SK-N-SH treated with all-trans-retinoic acid at 6 μM for 48 hours (cell line): ENCODE results near the gene NPBWR2.

Experiments used
- ATAC-seq: fragments of 200-7000 bp; cut with Tn5 transposase; 3 replicates; pipeline ENCODE4 v1.9.1; 2020; ENCODE audit warnings: mild to moderate bottlenecking, moderate library complexity
- BACH2 ChIP-seq: fragments of 250-450 bp; sonication (Bioruptor Pico); IDR thresholded peaks from 2 replicates; pipeline ENCODE4 v1.9.0; 2021; ENCODE audit warnings: mild to moderate bottlenecking, borderline replicate concordance
- CSDC2 ChIP-seq: fragments of 250-450 bp; sonication (Bioruptor Pico); IDR thresholded peaks from 2 replicates; pipeline ENCODE4 v1.5.0; 2020; ENCODE audit warnings: mild to moderate bottlenecking, moderate library complexity
- ISL1 ChIP-seq: fragments of 250-450 bp; sonication (Bioruptor Pico); IDR thresholded peaks from 2 replicates; pipeline ENCODE4 v2.1.2; 2022; ENCODE audit warnings: mild to moderate bottlenecking, moderate library complexity
- RARB ChIP-seq: fragments of 250-450 bp; sonication (Bioruptor Pico); IDR thresholded peaks from 2 replicates; pipeline ENCODE4 v1.8.0; 2021; ENCODE audit warnings: mild to moderate bottlenecking, moderate library complexity
- SNAI2 ChIP-seq: fragments of 250-450 bp; sonication (Bioruptor Pico); IDR thresholded peaks from 2 replicates; pipeline ENCODE4 v1.5.0; 2020; ENCODE audit warnings: mild to moderate bottlenecking, moderate library complexity
- TCF4 ChIP-seq: fragments of 250-450 bp; sonication (Bioruptor Pico); IDR thresholded peaks from 2 replicates; pipeline ENCODE4 v1.8.0; 2021; ENCODE audit warnings: mild to moderate bottlenecking, moderate library complexity, borderline replicate concordance
- TOX ChIP-seq: fragments of 250-450 bp; sonication (Bioruptor Pico); IDR thresholded peaks from 2 replicates; pipeline ENCODE4 v1.8.0; 2021; ENCODE audit warnings: mild to moderate bottlenecking, moderate library complexity, borderline replicate concordance
- ZC3H10 ChIP-seq: fragments of 250-450 bp; sonication (Bioruptor Pico); IDR thresholded peaks from 2 replicates; pipeline ENCODE4 v1.5.1; 2021; ENCODE audit warnings: mild to moderate bottlenecking, moderate library complexity
- ZFP3 ChIP-seq: fragments of 250-450 bp; sonication (Bioruptor Pico); IDR thresholded peaks from 2 replicates; pipeline ENCODE4 v1.5.0; 2020; ENCODE audit warnings: mild to moderate bottlenecking, moderate library complexity
- TF ChIP-seq, protein P1 (sequence below): fragments of 250-450 bp; sonication (Bioruptor Pico); IDR thresholded peaks from 2 replicates; pipeline ENCODE4 v1.5.0; 2020; ENCODE audit warnings: mild to moderate bottlenecking, moderate library complexity
- TF ChIP-seq, protein P2 (sequence below): fragments of 250-450 bp; sonication (Bioruptor Pico); IDR thresholded peaks from 2 replicates; pipeline ENCODE4 v1.5.1; 2020; ENCODE audit warnings: low read depth, mild to moderate bottlenecking, moderate library complexity
- TF ChIP-seq, protein P3 (sequence below): fragments of 250-450 bp; sonication (Bioruptor Pico); IDR thresholded peaks from 2 replicates; pipeline ENCODE4 v1.5.1; 2021; ENCODE audit warnings: mild to moderate bottlenecking, moderate library complexity
- TF ChIP-seq, protein P4 (sequence below): fragments of 250-450 bp; sonication (Bioruptor Pico); IDR thresholded peaks from 2 replicates; pipeline ENCODE4 v1.8.0; 2021; ENCODE audit warnings: low read depth, mild to moderate bottlenecking, moderate library complexity, borderline replicate concordance

Gene NPBWR2

DNA sequence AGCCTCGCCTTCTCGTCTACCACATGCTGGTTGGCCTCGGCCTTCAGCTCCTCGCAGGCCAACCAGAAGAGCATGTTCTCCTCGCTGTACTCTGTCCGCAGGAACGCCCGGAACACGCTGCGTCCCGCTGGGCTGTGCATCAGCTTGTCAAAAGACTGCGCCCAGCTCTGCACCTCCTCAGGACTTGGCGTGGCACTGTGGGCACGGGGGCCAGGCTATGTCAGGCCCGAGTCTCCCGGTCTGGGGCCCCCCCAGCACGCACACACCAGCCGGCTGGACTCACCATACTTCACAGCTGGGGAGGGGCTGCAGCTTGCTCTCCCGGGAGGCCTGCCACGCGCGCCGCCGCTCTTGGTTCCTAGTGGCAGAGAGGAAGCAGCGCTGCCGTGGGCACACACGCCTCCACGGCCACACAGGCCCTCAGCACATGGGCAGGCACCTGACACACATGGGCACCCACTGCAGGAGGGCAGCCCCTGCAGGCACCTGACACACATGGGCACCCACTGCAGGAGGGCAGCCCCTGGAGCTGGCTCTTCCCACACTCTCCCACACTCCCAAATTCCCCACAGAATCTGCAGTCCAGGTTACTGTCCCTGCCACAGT lies 33.1 kb downstream of the NPBWR2 start:
- ATAC-seq = no peak
- TF ChIP-seq CSDC2 = no peak
- TF ChIP-seq TOX (CRISPR knock-in tag) = no peak
- no peak for TF ChIP-seq BACH2 (CRISPR knock-in tag)
- TF ChIP-seq, protein P1, sequence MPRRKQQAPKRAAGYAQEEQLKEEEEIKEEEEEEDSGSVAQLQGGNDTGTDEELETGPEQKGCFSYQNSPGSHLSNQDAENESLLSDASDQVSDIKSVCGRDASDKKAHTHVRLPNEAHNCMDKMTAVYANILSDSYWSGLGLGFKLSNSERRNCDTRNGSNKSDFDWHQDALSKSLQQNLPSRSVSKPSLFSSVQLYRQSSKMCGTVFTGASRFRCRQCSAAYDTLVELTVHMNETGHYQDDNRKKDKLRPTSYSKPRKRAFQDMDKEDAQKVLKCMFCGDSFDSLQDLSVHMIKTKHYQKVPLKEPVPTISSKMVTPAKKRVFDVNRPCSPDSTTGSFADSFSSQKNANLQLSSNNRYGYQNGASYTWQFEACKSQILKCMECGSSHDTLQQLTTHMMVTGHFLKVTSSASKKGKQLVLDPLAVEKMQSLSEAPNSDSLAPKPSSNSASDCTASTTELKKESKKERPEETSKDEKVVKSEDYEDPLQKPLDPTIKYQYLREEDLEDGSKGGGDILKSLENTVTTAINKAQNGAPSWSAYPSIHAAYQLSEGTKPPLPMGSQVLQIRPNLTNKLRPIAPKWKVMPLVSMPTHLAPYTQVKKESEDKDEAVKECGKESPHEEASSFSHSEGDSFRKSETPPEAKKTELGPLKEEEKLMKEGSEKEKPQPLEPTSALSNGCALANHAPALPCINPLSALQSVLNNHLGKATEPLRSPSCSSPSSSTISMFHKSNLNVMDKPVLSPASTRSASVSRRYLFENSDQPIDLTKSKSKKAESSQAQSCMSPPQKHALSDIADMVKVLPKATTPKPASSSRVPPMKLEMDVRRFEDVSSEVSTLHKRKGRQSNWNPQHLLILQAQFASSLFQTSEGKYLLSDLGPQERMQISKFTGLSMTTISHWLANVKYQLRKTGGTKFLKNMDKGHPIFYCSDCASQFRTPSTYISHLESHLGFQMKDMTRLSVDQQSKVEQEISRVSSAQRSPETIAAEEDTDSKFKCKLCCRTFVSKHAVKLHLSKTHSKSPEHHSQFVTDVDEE (CRISPR knock-in tag) = no peak
- TF ChIP-seq, protein P2, sequence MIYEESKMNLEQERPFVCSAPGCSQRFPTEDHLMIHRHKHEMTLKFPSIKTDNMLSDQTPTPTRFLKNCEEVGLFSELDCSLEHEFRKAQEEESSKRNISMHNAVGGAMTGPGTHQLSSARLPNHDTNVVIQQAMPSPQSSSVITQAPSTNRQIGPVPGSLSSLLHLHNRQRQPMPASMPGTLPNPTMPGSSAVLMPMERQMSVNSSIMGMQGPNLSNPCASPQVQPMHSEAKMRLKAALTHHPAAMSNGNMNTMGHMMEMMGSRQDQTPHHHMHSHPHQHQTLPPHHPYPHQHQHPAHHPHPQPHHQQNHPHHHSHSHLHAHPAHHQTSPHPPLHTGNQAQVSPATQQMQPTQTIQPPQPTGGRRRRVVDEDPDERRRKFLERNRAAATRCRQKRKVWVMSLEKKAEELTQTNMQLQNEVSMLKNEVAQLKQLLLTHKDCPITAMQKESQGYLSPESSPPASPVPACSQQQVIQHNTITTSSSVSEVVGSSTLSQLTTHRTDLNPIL (CRISPR knock-in tag) = no peak
- TF ChIP-seq, protein P3, sequence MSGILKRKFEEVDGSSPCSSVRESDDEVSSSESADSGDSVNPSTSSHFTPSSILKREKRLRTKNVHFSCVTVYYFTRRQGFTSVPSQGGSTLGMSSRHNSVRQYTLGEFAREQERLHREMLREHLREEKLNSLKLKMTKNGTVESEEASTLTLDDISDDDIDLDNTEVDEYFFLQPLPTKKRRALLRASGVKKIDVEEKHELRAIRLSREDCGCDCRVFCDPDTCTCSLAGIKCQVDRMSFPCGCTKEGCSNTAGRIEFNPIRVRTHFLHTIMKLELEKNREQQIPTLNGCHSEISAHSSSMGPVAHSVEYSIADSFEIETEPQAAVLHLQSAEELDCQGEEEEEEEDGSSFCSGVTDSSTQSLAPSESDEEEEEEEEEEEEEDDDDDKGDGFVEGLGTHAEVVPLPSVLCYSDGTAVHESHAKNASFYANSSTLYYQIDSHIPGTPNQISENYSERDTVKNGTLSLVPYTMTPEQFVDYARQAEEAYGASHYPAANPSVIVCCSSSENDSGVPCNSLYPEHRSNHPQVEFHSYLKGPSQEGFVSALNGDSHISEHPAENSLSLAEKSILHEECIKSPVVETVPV (CRISPR knock-in tag) = no peak
- no peak for TF ChIP-seq SNAI2 (CRISPR knock-in tag)
- TF ChIP-seq, protein P4, sequence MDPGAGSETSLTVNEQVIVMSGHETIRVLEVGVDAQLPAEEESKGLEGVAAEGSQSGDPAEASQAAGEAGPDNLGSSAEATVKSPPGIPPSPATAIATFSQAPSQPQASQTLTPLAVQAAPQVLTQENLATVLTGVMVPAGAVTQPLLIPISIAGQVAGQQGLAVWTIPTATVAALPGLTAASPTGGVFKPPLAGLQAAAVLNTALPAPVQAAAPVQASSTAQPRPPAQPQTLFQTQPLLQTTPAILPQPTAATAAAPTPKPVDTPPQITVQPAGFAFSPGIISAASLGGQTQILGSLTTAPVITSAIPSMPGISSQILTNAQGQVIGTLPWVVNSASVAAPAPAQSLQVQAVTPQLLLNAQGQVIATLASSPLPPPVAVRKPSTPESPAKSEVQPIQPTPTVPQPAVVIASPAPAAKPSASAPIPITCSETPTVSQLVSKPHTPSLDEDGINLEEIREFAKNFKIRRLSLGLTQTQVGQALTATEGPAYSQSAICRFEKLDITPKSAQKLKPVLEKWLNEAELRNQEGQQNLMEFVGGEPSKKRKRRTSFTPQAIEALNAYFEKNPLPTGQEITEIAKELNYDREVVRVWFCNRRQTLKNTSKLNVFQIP (CRISPR knock-in tag) = no peak

DNA sequence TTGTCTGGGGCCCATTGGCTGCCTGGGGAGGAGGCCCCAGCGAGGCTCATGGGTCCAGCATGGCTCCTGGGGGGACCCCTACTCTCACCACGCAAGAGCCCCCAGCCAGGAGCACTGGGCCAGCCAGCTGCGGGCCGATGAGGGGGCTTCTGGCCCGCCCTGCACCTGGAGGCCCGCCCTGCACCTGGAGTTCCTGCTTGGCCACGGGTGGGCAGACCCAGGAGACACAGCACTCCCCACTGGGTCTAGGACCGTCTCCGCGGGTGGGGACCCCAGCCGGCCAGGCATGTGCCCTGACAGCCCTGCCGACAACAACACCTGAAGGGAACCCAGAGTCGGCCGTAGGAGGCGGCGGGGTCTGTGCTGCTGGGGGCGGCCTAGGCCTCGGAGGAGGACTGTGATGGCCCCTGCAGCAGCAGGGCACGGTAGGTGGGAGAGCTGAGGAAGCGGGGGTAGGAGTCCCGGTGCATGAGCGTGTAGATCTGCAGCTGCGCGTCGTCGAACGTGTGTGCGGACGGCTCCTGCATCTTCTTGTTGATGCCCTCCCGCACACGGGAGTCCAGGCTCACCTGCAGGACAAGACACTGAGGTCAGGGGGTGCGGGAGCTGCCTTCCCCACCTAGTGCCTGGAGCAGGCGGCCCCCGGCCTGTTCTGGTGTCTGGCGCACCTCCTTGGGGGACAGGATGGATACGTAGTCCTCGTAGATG lies 33.7 kb downstream of the NPBWR2 start:
- ATAC-seq = no peak
- no peak for TF ChIP-seq ISL1 (CRISPR knock-in tag)
- no peak for TF ChIP-seq RARB (CRISPR knock-in tag)
- TF ChIP-seq, protein P2 (CRISPR knock-in tag) = no peak
- TF ChIP-seq, protein P1 (CRISPR knock-in tag) = no peak
- TF ChIP-seq BACH2 (CRISPR knock-in tag) = no peak
- no peak for TF ChIP-seq ZFP3 (CRISPR knock-in tag)
- no peak for TF ChIP-seq TCF4
- no peak for TF ChIP-seq ZC3H10
- TF ChIP-seq, protein P3 (CRISPR knock-in tag) = no peak
- TF ChIP-seq, protein P4 (CRISPR knock-in tag) = no peak
- no peak for TF ChIP-seq TOX (CRISPR knock-in tag)
